B cell (primary cell): ENCODE measurements around the gene STK33. TPM values are rescaled to one million over a fixed set of nuclear protein-coding genes. Genes with fewer than 3 reads are reported as not detected.

Experiments
- ATAC-seq: fragments of 200-7000 bp; cut with Tn5 transposase; one replicate; pipeline ENCODE4 v1.10.0; 2021; ENCODE audit warnings: low read depth, mild to moderate bottlenecking, moderate number of reproducible peaks, moderate library complexity
- CTCF ChIA-PET: fragments of 350-600 bp; sonication (Branson Sonifier 250); formaldehyde crosslinking; loops from one replicate; lab custom pipeline; 2021; ENCODE audit warnings: antibody characterized with exemption, inconsistent platforms; lab: Charles Lee
- POLR2A ChIA-PET: fragments of 350-600 bp; sonication (Branson Sonifier 250); formaldehyde crosslinking; loops from one replicate; lab custom pipeline; 2021; ENCODE audit warnings: antibody characterized with exemption; lab: Charles Lee
- DNase-seq: peaks from one replicate; pipeline ENCODE4 v3.0.0; 2013
- H2AFZ ChIP-seq: 2 replicates; pipeline ENCODE4 v1.6.1; 2012; ENCODE audit warnings: mild to moderate bottlenecking, low read depth, low read length; ENCODE audit not compliant: insufficient read depth, poor library complexity, severe bottlenecking
- H3K27ac ChIP-seq, 2 donors: 1 replicate in 1 of 2; 2 replicates in 1 of 2; pipeline ENCODE4 v1.5.1; 2012 to 2013; ENCODE audit warnings: low read length in 2 of 2, mild to moderate bottlenecking in 2 of 2, moderate library complexity in 1 of 2
- H3K27me3 ChIP-seq, 4 experiments: fragments of 200-600 bp in 1 of 4; sonication (generic) in 1 of 4; replicated peaks in 1 of 4; 1 replicate in 2 of 4; 2 replicates in 2 of 4; pipeline versions ENCODE4 v1.6.1 to v1.7.0; 2013 to 2016; ENCODE audit warnings: low read length in 3 of 4, mild to moderate bottlenecking in 2 of 4, mixed read lengths in 1 of 4, moderate library complexity in 1 of 4; ENCODE audit not compliant: insufficient read depth in 4 of 4, control insufficient read depth in 3 of 4; ENCODE audit errors: control extremely low read depth in 1 of 4
- H3K36me3 ChIP-seq, 2 experiments: replicated peaks in 1 of 2; 1 replicate in 1 of 2; 2 replicates in 1 of 2; pipeline versions ENCODE4 v1.6.1 to v1.7.1; 2013; ENCODE audit warnings: low read length in 1 of 2; ENCODE audit not compliant: insufficient read depth in 2 of 2, control insufficient read depth in 1 of 2; ENCODE audit errors: control extremely low read depth in 1 of 2, extremely low read depth in 1 of 2
- H3K4me1 ChIP-seq, 2 donors: fragments of 200-600 bp in 1 of 2; sonication (generic) in 1 of 2; 1 replicate in 1 of 2; 2 replicates in 1 of 2; pipeline versions ENCODE4 v1.5.1 to v1.6.1; 2013 to 2017; ENCODE audit warnings: low read length in 2 of 2; ENCODE audit not compliant: control insufficient read depth in 2 of 2, insufficient read depth in 2 of 2
- H3K4me2 ChIP-seq: replicated peaks from 2 replicates; pipeline ENCODE3; 2012; ENCODE audit warnings: mild to moderate bottlenecking, low read depth, low read length; ENCODE audit not compliant: poor library complexity, severe bottlenecking
- H3K4me3 ChIP-seq, 5 experiments: fragments of 200-600 bp in 1 of 5; sonication (generic) in 1 of 5; 1 replicate in 3 of 5; 2 replicates in 2 of 5; pipeline versions ENCODE4 v1.5.1 to v1.7.0; 2011 to 2016; ENCODE audit warnings: low read length in 4 of 5, mild to moderate bottlenecking in 4 of 5, low read depth in 2 of 5, control low read depth in 1 of 5, moderate library complexity in 1 of 5; ENCODE audit not compliant: insufficient read depth in 1 of 5; ENCODE audit errors: control extremely low read depth in 1 of 5, extremely low read depth in 1 of 5
- H3K79me2 ChIP-seq: fragments of 200-600 bp; sonication (generic); one replicate; pipeline ENCODE4 v1.6.0; 2016; ENCODE audit warnings: low read length; ENCODE audit not compliant: control insufficient read depth, insufficient read depth
- H3K9ac ChIP-seq: fragments of 200-600 bp; sonication (generic); 2 replicates; pipeline ENCODE4 v1.6.1; 2017; ENCODE audit warnings: mild to moderate bottlenecking, low read length, moderate library complexity
- H3K9me3 ChIP-seq, 3 donors: one replicate each; pipeline versions ENCODE4 v1.6.1 to v1.7.1; 2013; ENCODE audit warnings: low read length in 2 of 3; ENCODE audit not compliant: control insufficient read depth in 2 of 3, insufficient read depth in 1 of 3; ENCODE audit errors: control extremely low read depth in 1 of 3
- H4K20me1 ChIP-seq: 2 replicates; pipeline ENCODE4 v1.6.0; 2012; ENCODE audit warnings: mild to moderate bottlenecking, low read length; ENCODE audit not compliant: insufficient read depth, control insufficient read depth, poor library complexity, severe bottlenecking
- H3K27ac Mint-ChIP-seq: one replicate; pipeline ENCODE4 v1.8.0; 2021; ENCODE audit warnings: mixed read lengths
- H3K27me3 Mint-ChIP-seq: one replicate; pipeline ENCODE4 v1.8.0; 2021; ENCODE audit warnings: mixed read lengths
- H3K4me1 Mint-ChIP-seq: one replicate; pipeline ENCODE4 v1.8.0; 2021; ENCODE audit warnings: mixed read lengths
- H3K4me3 Mint-ChIP-seq: one replicate; pipeline ENCODE4 v1.8.0; 2021; ENCODE audit warnings: mixed read lengths
- H3K9me3 Mint-ChIP-seq: one replicate; pipeline ENCODE4 v1.8.0; 2022; ENCODE audit warnings: mixed read lengths; ENCODE audit not compliant: insufficient read depth
- EZH2 ChIP-seq: IDR thresholded peaks from 2 replicates; pipeline ENCODE4 v1.6.1; 2012; ENCODE audit warnings: borderline replicate concordance, low read depth, mild to moderate bottlenecking, moderate library complexity, low read length; ENCODE audit not compliant: insufficient read depth, poor library complexity, severe bottlenecking
- WGBS: methylation state at CpG from one replicate; pipeline ENCODE4 v1.1.5; 2013; ENCODE audit warnings: missing lambda C conversion rate; ENCODE audit not compliant: insufficient coverage; 5-methylcytosine and 5-hydroxymethylcytosine counted together
- intact Hi-C: fragments of 100-400 bp; cut with micrococcal nuclease; formaldehyde crosslinking; loops from one replicate; pipeline ENCODE4 v1.10.0; 2022
- polyA plus RNA-seq: library from polyadenylated mRNA; depleted of rRNA; stranded (reverse); fragments of >200 nt; gene quantifications from 2 replicates; pipeline ENCODE4 v1.2.3, GENCODE V29; 2012
- total RNA-seq, 2 donors: library from RNA; stranded (reverse); fragments of 120-200 nt in 1 of 2; gene quantifications; 1 replicate in 1 of 2; 2 replicates in 1 of 2; pipeline versions ENCODE4 v1.2.3 to v1.2.4, GENCODE V29; 2013 to 2022
- TF ChIP-seq, protein P1 (sequence below): fragments of 200-600 bp; IDR thresholded peaks from one replicate; pipeline ENCODE4 v1.8.0; 2022; ENCODE audit warnings: antibody characterized with exemption, mild to moderate bottlenecking

Gene STK33
- total and polyA plus RNA-seq, 2 donors (not counting 1 experiment from before 2014, with no cell fraction given), result 3.1 to 9.3 TPM

- no peak for ATAC-seq
- POLR2A ChIA-PET, result no interaction called here
- no peak overlapping the region for H2AFZ ChIP-seq
- peaks cover 3% of the 10 kb centered on the region for H3K79me2 ChIP-seq
- H3K27ac Mint-ChIP-seq, result no peak overlapping the region
- no peak overlapping the region for H3K9ac ChIP-seq
- no peak overlapping the region for H3K4me2 ChIP-seq
- no peaks in the 10 kb centered on the region for H3K4me1 Mint-ChIP-seq
- WGBS, result no CpG with 5 or more reads among the region's 3 CpGs
- no peaks in the 10 kb centered on the region for H3K27me3 Mint-ChIP-seq
- H3K4me1 ChIP-seq, result no peaks in the 10 kb centered on the region
- H3K27ac ChIP-seq, result no peak overlapping the region
- H4K20me1 ChIP-seq, result no peaks in the 10 kb centered on the region
- no peaks in the 10 kb centered on the region for H3K9me3 Mint-ChIP-seq
- TF ChIP-seq, protein P1, sequence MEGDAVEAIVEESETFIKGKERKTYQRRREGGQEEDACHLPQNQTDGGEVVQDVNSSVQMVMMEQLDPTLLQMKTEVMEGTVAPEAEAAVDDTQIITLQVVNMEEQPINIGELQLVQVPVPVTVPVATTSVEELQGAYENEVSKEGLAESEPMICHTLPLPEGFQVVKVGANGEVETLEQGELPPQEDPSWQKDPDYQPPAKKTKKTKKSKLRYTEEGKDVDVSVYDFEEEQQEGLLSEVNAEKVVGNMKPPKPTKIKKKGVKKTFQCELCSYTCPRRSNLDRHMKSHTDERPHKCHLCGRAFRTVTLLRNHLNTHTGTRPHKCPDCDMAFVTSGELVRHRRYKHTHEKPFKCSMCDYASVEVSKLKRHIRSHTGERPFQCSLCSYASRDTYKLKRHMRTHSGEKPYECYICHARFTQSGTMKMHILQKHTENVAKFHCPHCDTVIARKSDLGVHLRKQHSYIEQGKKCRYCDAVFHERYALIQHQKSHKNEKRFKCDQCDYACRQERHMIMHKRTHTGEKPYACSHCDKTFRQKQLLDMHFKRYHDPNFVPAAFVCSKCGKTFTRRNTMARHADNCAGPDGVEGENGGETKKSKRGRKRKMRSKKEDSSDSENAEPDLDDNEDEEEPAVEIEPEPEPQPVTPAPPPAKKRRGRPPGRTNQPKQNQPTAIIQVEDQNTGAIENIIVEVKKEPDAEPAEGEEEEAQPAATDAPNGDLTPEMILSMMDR, result no peak
- no peak for TF ChIP-seq EZH2
- no peaks in the 10 kb centered on the region for H3K36me3 ChIP-seq
- peaks cover 0 to under 1% (median 0%) of the 10 kb centered on the region in 3 donors for H3K9me3 ChIP-seq
- H3K4me3 ChIP-seq, result no peak overlapping the region
- H3K27me3 ChIP-seq, result no peaks in the 10 kb centered on the region
- CTCF ChIA-PET, result no interaction called here
- H3K4me3 Mint-ChIP-seq, result no peak overlapping the region
- intact Hi-C loops, result no loop called here
- DNase-seq, result no peak
Measured at GRCh38 chr11:8484251-8484650, 109.8 kb downstream of the STK33 start.

DNA sequence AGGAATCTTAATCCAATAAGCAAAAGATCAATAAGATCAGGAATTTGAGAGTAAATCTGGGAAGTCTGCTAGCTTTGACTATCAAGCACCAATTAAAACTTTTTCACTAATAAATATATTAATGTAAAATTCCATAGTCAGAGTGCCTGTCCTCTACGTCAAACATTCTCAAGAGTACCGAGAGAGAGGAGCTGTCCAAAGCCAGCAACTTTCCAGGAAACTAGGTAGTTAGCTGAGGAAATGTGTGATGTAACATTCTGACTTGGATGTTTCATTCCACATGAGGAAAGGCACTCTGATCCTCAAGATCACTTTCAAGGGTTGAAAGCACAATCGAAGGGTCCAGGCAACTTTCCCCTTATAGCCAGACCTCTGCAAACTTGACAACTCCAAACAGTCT lies 113.2 kb downstream of the STK33 start:
- ATAC-seq (no peak), DNase-seq (no peak)
- Histone ChIP-seq H3K9ac (no peak overlapping the region), H3K79me2 (no peaks in the 10 kb centered on the region), H3K9me3 (no peaks in the 10 kb centered on the region), H4K20me1 (no peaks in the 10 kb centered on the region), H3K4me3 (no peak overlapping the region), H3K27me3 (no peaks in the 10 kb centered on the region), H3K4me2 (no peak overlapping the region), H2AFZ (no peak overlapping the region), H3K4me1 (no peaks in the 10 kb centered on the region), H3K36me3 (no peaks in the 10 kb centered on the region), H3K27ac (no peak overlapping the region)
- TF ChIP-seq, protein P1, result no peak
- ChIA-PET POLR2A (no interaction called here), CTCF (no interaction called here)
- 100% methylated on average over 1 of the region's 3 CpGs for WGBS
- no peaks in the 10 kb centered on the region for H3K9me3 Mint-ChIP-seq
- intact Hi-C loops, result no loop called here
- H3K4me1 Mint-ChIP-seq, result no peaks in the 10 kb centered on the region
- no peak overlapping the region for H3K4me3 Mint-ChIP-seq
- H3K27ac Mint-ChIP-seq, result no peak overlapping the region
- H3K27me3 Mint-ChIP-seq, result no peaks in the 10 kb centered on the region
